Stimulated activated naive B cell treated with anti-CD40 and anti-IgM and Interleukin-4, amounts not matched to agents 10 μg/mL and 1 μg/mL and 100 μg/mL, for 72 hours (primary cell): Measurements from ENCODE around the gene MRM2.

Experiments used
- ATAC-seq, 2 donors: fragments of 150-1000 bp; cut with Tn5 transposase; replicated peaks; 2 replicates each; pipeline ENCODE4 v1.10.0; 2021; ENCODE audit warnings: moderate library complexity in 1 of 2
- DNase-seq: peaks from one replicate; pipeline ENCODE4 v3.0.0; 2021
- H3K27ac Mint-ChIP-seq: one replicate; pipeline ENCODE4 v1.8.0; 2022; ENCODE audit warnings: mild to moderate bottlenecking, mixed read lengths
- H3K27me3 Mint-ChIP-seq, 2 donors: one replicate each; pipeline ENCODE4 v1.8.0; 2022; ENCODE audit warnings: mixed read lengths in 2 of 2
- H3K36me3 Mint-ChIP-seq, 2 donors: one replicate each; pipeline ENCODE4 v1.8.0; 2022; ENCODE audit warnings: mixed read lengths in 2 of 2, mild to moderate bottlenecking in 1 of 2
- H3K4me1 Mint-ChIP-seq, 2 donors: one replicate each; pipeline ENCODE4 v1.8.0; 2022; ENCODE audit warnings: mixed read lengths in 2 of 2, mild to moderate bottlenecking in 1 of 2
- H3K4me3 Mint-ChIP-seq, 2 donors: one replicate each; pipeline ENCODE4 v1.8.0; 2022; ENCODE audit warnings: mild to moderate bottlenecking in 2 of 2, mixed read lengths in 2 of 2, moderate library complexity in 1 of 2
- H3K9me3 Mint-ChIP-seq, 2 donors: one replicate each; pipeline ENCODE4 v1.8.0; 2022; ENCODE audit warnings: mixed read lengths in 2 of 2, mild to moderate bottlenecking in 1 of 2

The MRM2 gene

GRCh38 chr7:2205036-2205780 is 36.8 kb downstream of the MRM2 start:
- H3K36me3 Mint-ChIP-seq: peaks cover 34 to 66% of the 10 kb centered on the region in 2 donors
- peak overlapping the region; percentile 76 for H3K27ac Mint-ChIP-seq
- no peaks in the 10 kb centered on the region for H3K9me3 Mint-ChIP-seq
- no peak overlapping the region for H3K4me3 Mint-ChIP-seq
- ATAC-seq (no peak), DNase-seq (no peak)
- peaks cover 38 to 47% of the 10 kb centered on the region in 2 donors for H3K4me1 Mint-ChIP-seq
- H3K27me3 Mint-ChIP-seq: no peaks in the 10 kb centered on the region

- Mint-ChIP-seq H3K9me3 (no peaks in the 10 kb centered on the region), H3K36me3 (peaks cover 35 to 68% of the 10 kb centered on the region in 2 donors), H3K27ac (peak overlapping the region; percentile 42), H3K4me1 (peaks cover 30 to 39% of the 10 kb centered on the region in 2 donors), H3K4me3 (no peak overlapping the region), H3K27me3 (no peaks in the 10 kb centered on the region)
- DNase-seq (no peak), ATAC-seq (no peak)
These were observed 37.6 kb downstream of the MRM2 start for GRCh38 chr7:2204446-2204845.

- H3K27me3 Mint-ChIP-seq: no peaks in the 10 kb centered on the region
- peaks cover 25 to 33% of the 10 kb centered on the region in 2 donors for H3K4me1 Mint-ChIP-seq
- no peak overlapping the region for H3K4me3 Mint-ChIP-seq
- H3K27ac Mint-ChIP-seq: peak overlapping the region; percentile 42
- DNase-seq (no peak), ATAC-seq (peak; percentile 45 to 63)
- H3K36me3 Mint-ChIP-seq: peaks cover 36 to 65% of the 10 kb centered on the region in 2 donors
- H3K9me3 Mint-ChIP-seq: no peaks in the 10 kb centered on the region
These were observed 38.2 kb downstream of the MRM2 start for GRCh38 chr7:2203766-2204300.

GRCh38 chr7:2202901-2203765 is 38.9 kb downstream of the MRM2 start:
- Mint-ChIP-seq H3K4me1 (peaks cover 20 to 26% of the 10 kb centered on the region in 2 donors), H3K36me3 (peaks cover 33 to 62% of the 10 kb centered on the region in 2 donors), H3K9me3 (no peaks in the 10 kb centered on the region), H3K27me3 (no peaks in the 10 kb centered on the region), H3K27ac (peak overlapping the region; percentile 42), H3K4me3 (no peak overlapping the region)
- no peak for ATAC-seq
- DNase-seq: no peak

GRCh38 chr7:2202361-2202761 is 39.6 kb downstream of the MRM2 start:
- peaks cover 32 to 63% of the 10 kb centered on the region in 2 donors for H3K36me3 Mint-ChIP-seq
- peaks cover 19 to 25% of the 10 kb centered on the region in 2 donors for H3K4me1 Mint-ChIP-seq
- no peak for ATAC-seq
- no peaks in the 10 kb centered on the region for H3K27me3 Mint-ChIP-seq
- no peak overlapping the region for H3K4me3 Mint-ChIP-seq
- no peak overlapping the region for H3K27ac Mint-ChIP-seq
- no peaks in the 10 kb centered on the region for H3K9me3 Mint-ChIP-seq
- DNase-seq: no peak

DNA sequence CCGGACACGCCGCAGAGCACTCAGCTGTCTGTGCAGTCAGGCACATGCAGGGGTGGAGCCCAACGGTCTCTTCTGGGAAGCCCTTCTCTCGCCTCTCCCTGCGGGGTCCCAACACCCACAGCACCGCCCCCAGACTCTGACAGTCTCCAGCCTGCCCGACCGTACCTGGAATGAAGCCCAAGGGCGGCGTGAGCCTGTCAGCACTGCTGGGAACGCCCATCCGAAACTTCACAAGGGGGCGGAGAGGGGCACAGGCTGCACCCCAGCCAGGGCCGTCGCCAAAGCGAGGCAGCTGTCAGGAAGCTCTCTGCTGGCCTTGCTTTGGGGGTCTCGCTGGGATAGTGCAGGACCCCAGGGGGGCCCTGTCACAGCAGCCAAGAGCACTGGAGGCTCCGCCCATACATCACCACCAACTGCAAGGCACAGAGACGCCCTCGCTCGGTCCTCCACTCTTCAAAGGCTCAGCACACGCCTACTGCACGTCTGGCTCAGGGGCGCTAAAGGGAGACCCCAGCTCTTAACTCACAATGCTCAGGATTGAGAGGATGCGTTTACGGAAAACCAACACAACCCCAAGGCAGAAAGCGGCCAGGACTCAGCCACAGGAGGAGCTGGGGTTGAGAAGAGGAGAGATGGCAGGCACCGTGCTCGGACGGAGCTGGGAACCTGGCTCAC is 40.2 kb downstream of the MRM2 start:
- H3K36me3 Mint-ChIP-seq: peaks cover 35 to 65% of the 10 kb centered on the region in 2 donors
- no peaks in the 10 kb centered on the region for H3K9me3 Mint-ChIP-seq
- peaks cover 20 to 22% of the 10 kb centered on the region in 2 donors for H3K4me1 Mint-ChIP-seq
- no peak overlapping the region for H3K4me3 Mint-ChIP-seq
- no peaks in the 10 kb centered on the region for H3K27me3 Mint-ChIP-seq
- ATAC-seq (no peak), DNase-seq (no peak)
- H3K27ac Mint-ChIP-seq: no peak overlapping the region

- no peaks in the 10 kb centered on the region for H3K27me3 Mint-ChIP-seq
- no peak for DNase-seq
- H3K9me3 Mint-ChIP-seq: peaks cover 0 to 1% of the 10 kb centered on the region in 2 donors
- H3K36me3 Mint-ChIP-seq: peaks cover 41 to 70% of the 10 kb centered on the region in 2 donors
- H3K4me1 Mint-ChIP-seq: peaks cover 20 to 22% of the 10 kb centered on the region in 2 donors
- H3K27ac Mint-ChIP-seq: no peak overlapping the region
- H3K4me3 Mint-ChIP-seq: no peak overlapping the region
- ATAC-seq: no peak
These were observed 40.9 kb downstream of the MRM2 start for GRCh38 chr7:2201128-2201527.

- Mint-ChIP-seq H3K4me3 (no peak overlapping the region), H3K27ac (no peak overlapping the region), H3K36me3 (peaks cover 46 to 72% of the 10 kb centered on the region in 2 donors), H3K27me3 (no peaks in the 10 kb centered on the region), H3K4me1 (peaks cover 20 to 22% of the 10 kb centered on the region in 2 donors), H3K9me3 (peaks cover 0 to 2% of the 10 kb centered on the region in 2 donors)
- DNase-seq (no peak), ATAC-seq (no peak)
These were observed 41.4 kb downstream of the MRM2 start for GRCh38 chr7:2200584-2200980.

DNA sequence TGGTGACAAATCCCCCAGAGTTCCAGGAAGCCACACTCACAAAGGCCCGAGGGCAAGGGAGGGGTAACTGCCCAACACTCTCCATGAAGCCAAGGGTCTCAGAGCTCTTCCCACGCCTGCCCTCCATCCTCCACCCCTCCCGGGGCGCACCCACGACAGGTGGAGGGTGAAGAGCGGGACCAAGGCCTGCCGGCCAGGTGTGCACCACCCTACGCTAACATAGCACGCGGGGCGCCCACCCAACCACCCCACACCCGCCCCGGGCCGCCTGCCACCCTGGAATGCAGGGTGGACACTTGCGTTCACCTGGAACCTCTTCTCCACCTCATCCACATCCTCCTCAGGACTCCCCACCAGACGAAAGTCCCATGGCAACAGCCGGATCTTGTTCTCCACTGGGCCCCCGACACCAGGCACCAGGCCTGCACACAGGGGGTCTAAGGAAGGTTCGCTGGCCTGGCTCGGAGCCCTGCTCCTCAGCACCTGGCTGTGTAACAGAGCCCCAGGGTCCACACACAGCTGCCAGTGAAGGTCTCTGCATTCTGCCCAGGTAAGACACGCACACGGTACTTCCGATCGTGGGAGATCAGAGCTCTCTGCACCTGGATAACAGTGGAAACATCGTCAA is 41.9 kb downstream of the MRM2 start:
- Mint-ChIP-seq H3K9me3 (peaks cover 0 to 3% of the 10 kb centered on the region in 2 donors), H3K27me3 (no peaks in the 10 kb centered on the region), H3K27ac (no peak overlapping the region), H3K4me1 (peaks cover 18 to 22% of the 10 kb centered on the region in 2 donors), H3K4me3 (no peak overlapping the region), H3K36me3 (peaks cover 51 to 72% of the 10 kb centered on the region in 2 donors)
- DNase-seq: no peak
- no peak for ATAC-seq

DNA sequence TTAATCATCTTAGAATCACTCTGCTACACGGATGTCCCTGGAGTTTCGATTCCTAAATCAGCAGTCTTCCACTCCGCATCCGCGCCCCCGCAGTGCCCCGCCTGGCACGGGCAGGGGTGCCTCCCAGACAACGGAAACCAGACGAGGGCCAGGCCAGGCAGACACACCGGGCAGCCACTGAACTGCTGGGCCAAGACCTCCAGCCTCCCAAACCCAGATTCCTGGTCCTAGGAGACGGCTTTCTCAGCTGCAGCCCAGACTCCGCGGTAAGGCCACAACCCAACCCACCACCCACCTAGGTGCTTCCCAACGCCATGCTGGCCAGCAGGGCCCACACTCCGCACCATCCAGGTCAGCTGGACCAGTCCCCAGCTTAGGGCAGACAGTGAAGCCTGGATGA is 42.5 kb downstream of the MRM2 start:
- ATAC-seq (no peak), DNase-seq (no peak)
- Mint-ChIP-seq H3K27me3 (no peaks in the 10 kb centered on the region), H3K4me1 (peaks cover 18 to 20% of the 10 kb centered on the region in 2 donors), H3K36me3 (peaks cover 53 to 71% of the 10 kb centered on the region in 2 donors), H3K27ac (peak overlapping the region; percentile 31), H3K4me3 (no peak overlapping the region), H3K9me3 (peaks cover 0 to 3% of the 10 kb centered on the region in 2 donors)

GRCh38 chr7:2198760-2199159 is 43.2 kb downstream of the MRM2 start:
- DNase-seq (no peak), ATAC-seq (no peak)
- Mint-ChIP-seq H3K4me3 (no peak overlapping the region), H3K9me3 (peaks cover 0 to 3% of the 10 kb centered on the region in 2 donors), H3K36me3 (peaks cover 53 to 68% of the 10 kb centered on the region in 2 donors), H3K4me1 (peaks cover 10 to 12% of the 10 kb centered on the region in 2 donors), H3K27ac (no peak overlapping the region), H3K27me3 (no peaks in the 10 kb centered on the region)

DNA sequence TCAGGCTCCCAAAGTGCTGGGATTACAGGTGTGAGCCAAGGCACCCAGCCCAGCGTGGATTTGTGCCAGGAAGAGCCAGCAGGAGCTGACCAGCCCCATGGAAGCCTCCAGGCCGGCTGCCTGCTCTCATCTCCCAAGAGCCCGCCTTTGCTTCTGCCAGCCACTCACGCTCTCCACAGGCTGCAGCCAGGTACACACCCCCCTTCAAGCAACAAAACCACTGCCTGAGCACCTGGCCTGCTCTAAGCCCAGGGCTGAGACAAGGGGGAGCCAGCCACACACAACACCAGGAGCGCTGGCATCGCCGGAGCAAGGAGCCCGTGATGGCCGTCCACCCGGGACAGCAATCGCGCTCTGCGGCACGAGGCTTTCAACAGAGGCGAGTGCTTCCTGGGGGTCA is 43.8 kb downstream of the MRM2 start:
- Mint-ChIP-seq H3K36me3 (peaks cover 56 to 68% of the 10 kb centered on the region in 2 donors), H3K4me1 (peaks cover 5 to 7% of the 10 kb centered on the region in 2 donors), H3K9me3 (peaks cover 0 to 3% of the 10 kb centered on the region in 2 donors), H3K4me3 (no peak overlapping the region), H3K27me3 (no peaks in the 10 kb centered on the region), H3K27ac (no peak overlapping the region)
- DNase-seq: no peak
- ATAC-seq: no peak

DNA sequence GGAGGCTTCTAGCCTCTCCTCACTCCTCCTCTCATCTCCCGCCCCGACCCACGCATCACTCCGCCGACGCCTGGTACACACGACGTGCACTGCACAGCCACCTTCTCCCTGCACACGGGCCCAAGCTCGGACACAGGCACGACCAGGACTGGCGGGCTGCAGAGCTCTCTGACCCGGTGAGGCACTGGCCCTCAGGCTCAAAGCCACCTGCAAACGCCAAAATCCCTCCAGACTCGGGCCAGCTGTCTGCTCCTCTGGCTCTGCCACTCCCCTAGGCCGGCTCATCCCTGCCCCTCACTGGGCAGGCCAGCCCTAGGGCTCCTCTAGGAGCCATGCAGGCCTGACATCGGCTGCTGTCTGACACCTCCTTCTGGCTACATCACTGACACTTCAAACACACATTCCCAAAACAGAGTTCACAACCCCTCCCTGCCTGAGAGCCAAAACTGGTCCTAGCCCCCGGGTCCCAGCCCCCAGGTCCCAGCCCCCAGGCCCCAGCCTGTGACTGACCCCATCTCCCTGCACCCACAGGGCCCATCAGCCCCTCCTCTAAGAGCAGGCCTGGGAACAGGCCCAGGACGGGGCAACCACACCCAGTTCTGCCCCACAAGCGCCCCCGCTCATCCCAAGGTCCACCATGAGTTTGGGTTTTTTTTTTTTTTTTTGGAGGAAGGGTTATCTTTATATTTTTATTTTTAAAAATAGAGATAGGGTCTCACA is 44.4 kb downstream of the MRM2 start:
- H3K36me3 Mint-ChIP-seq: peaks cover 54 to 70% of the 10 kb centered on the region in 2 donors
- ATAC-seq (no peak), DNase-seq (no peak)
- peaks cover 4 to 6% of the 10 kb centered on the region in 2 donors for H3K4me1 Mint-ChIP-seq
- H3K27ac Mint-ChIP-seq: peak overlapping the region; percentile 59
- H3K4me3 Mint-ChIP-seq: no peak overlapping the region
- no peaks in the 10 kb centered on the region for H3K27me3 Mint-ChIP-seq
- peaks cover 0 to 3% of the 10 kb centered on the region in 2 donors for H3K9me3 Mint-ChIP-seq
